Psoas muscle (tissue), 8 donors: Measurements from ENCODE around the gene B4GALT2. TPM values are rescaled to one million over a fixed set of nuclear protein-coding genes. Genes with fewer than 3 reads are reported as not detected.

Experiments used
- ATAC-seq, 4 donors: fragments of 200-7000 bp; cut with Tn5 transposase; one replicate each; pipeline ENCODE4 v1.9.1; 2020; ENCODE audit warnings: moderate library complexity in 3 of 4, mild to moderate bottlenecking in 2 of 4
- DNase-seq, 2 donors: peaks; one replicate each; pipeline ENCODE4 v3.0.0-alpha.2; 2020
- H3K27ac ChIP-seq: fragments of 200-600 bp; one replicate; pipeline ENCODE4 v1.8.0; 2022
- H3K27me3 ChIP-seq, 3 donors: fragments of 200-600 bp in 1 of 3; one replicate each; pipeline versions ENCODE4 v1.6.1 to v1.8.0; 2013 to 2022; ENCODE audit warnings: low read length in 2 of 3, mild to moderate bottlenecking in 2 of 3, moderate library complexity in 1 of 3; ENCODE audit not compliant: insufficient read depth in 3 of 3
- H3K36me3 ChIP-seq, 2 donors: fragments of 200-600 bp in 1 of 2; one replicate each; pipeline versions ENCODE4 v1.6.1 to v1.8.0; 2013 to 2022; ENCODE audit warnings: low read depth in 1 of 2, mild to moderate bottlenecking in 1 of 2, moderate library complexity in 1 of 2; ENCODE audit not compliant: insufficient read depth in 1 of 2
- H3K4me1 ChIP-seq: fragments of 200-600 bp; one replicate; pipeline ENCODE4 v1.8.0; 2022
- H3K4me3 ChIP-seq: fragments of 200-600 bp; one replicate; pipeline ENCODE4 v1.8.0; 2022; ENCODE audit warnings: mild to moderate bottlenecking
- H3K9me3 ChIP-seq: fragments of 200-600 bp; one replicate; pipeline ENCODE4 v1.8.0; 2022
- WGBS, 3 donors: extraction: QIAGEN DNeasy Blood & Tissue Kit; methylation state at CpG; one replicate each; pipeline versions ENCODE4 v1.1.6 to v1.1.7; 2013; 5-methylcytosine and 5-hydroxymethylcytosine counted together
- intact Hi-C, 2 donors: fragments of 100-400 bp; cut with DNase I; formaldehyde crosslinking; loops; one replicate each; pipeline versions ENCODE4 v1.11.0 to v1.14.2; 2022
- polyA plus RNA-seq, 3 donors: library from polyadenylated mRNA; stranded (reverse); fragments of 200-250 nt; gene quantifications; one replicate each; pipeline ENCODE4 v1.2.3, GENCODE V29; 2013
- total RNA-seq, 4 donors: library from RNA; stranded (reverse); fragmentation: NEBNext Ultra II Directional in 2 of 4; extraction: Animal tissue kit (Norgen Biotek cat#: 25700) in 2 of 4; gene quantifications; one replicate each; pipeline versions ENCODE4 v1.2.1 to v1.2.4, GENCODE V29; 2021 to 2023
- TF ChIP-seq, protein P1 (sequence below): fragments of 200-600 bp; IDR thresholded peaks from one replicate; pipeline ENCODE4 v1.8.0; 2022; ENCODE audit warnings: antibody characterized with exemption
- donor health status: healthy with polysubstance abuse.
- donor health status: DM: no; HTN: no; CAD: no; lungs with moderate emphysema.
- donor health status: Bipolar disorder and iron deficiency.
- donor health status: healthy.
- donor health status: DM: yes; HTN: yes; CAD: no.
- donor health status: DM: no; HTN: no; CAD: no.
- donor health status: DM: no; HTN: no; CAD: no.
- donor health status: DM: yes; HTN: yes; CAD: no.

Gene B4GALT2
- total and polyA plus RNA-seq, 7 donors, result 33.5 to 81.0 (median 54.9) TPM

- no peak for DNase-seq
- 82 to 89% (median 84%) methylated on average over 6 of the region's 6 CpGs for WGBS, 3 donors
- Histone ChIP-seq H3K27ac (no peak overlapping the region), H3K36me3 (peaks cover 0 to 33% of the 10 kb centered on the region in 2 donors), H3K4me1 (peaks cover 6% of the 10 kb centered on the region), H3K4me3 (no peak overlapping the region), H3K9me3 (no peaks in the 10 kb centered on the region), H3K27me3 (no peaks in the 10 kb centered on the region)
- no peak for ATAC-seq
- intact Hi-C loops, result no loop called here
- TF ChIP-seq, protein P1, sequence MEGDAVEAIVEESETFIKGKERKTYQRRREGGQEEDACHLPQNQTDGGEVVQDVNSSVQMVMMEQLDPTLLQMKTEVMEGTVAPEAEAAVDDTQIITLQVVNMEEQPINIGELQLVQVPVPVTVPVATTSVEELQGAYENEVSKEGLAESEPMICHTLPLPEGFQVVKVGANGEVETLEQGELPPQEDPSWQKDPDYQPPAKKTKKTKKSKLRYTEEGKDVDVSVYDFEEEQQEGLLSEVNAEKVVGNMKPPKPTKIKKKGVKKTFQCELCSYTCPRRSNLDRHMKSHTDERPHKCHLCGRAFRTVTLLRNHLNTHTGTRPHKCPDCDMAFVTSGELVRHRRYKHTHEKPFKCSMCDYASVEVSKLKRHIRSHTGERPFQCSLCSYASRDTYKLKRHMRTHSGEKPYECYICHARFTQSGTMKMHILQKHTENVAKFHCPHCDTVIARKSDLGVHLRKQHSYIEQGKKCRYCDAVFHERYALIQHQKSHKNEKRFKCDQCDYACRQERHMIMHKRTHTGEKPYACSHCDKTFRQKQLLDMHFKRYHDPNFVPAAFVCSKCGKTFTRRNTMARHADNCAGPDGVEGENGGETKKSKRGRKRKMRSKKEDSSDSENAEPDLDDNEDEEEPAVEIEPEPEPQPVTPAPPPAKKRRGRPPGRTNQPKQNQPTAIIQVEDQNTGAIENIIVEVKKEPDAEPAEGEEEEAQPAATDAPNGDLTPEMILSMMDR, result no peak
Observed at GRCh38 chr1:43986712-43987111, 7.7 kb downstream of the B4GALT2 start.

DNA sequence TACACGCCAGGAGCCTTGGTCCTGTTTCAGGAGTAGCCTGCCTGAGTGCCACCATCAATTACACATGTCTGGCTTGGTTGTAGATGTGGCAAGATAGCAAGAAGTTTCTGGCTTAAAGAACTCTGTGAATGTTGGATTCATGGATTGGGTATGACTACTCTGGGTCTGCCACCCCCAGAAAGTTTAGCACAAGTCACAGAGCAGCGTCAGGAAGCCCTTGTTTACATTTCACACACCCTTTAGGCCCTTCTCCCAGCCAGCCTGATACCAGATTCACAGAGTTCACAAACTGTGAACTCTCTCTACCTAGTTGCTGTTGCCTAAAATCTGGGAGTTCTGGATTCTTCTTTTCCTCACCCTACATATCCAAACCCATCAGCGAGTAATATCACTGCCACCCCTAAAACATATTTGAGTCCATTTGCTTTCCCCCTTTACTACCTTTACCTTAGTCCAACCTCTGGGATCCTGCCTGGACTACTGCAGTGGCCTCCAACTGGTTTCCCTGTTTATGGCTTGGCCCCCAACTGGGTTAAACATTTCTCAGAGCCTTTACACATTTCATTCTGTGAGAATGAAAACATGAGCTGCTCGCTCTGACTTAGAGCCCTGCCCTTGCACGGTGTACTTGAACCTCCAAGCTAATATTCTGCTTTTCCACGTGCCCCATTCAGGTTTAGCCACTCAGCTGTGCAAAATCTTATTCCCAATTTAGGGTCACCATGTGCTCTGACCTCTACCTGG lies 8.3 kb downstream of the B4GALT2 start:
- H3K9me3 ChIP-seq, result no peaks in the 10 kb centered on the region
- 81 to 86% (median 83%) methylated on average over 6 of the region's 6 CpGs for WGBS, 3 donors
- ATAC-seq (no peak), DNase-seq (no peak)
- peaks cover 6% of the 10 kb centered on the region for H3K4me1 ChIP-seq
- peaks cover 0 to 32% of the 10 kb centered on the region in 2 donors for H3K36me3 ChIP-seq
- no peaks in the 10 kb centered on the region for H3K27me3 ChIP-seq
- TF ChIP-seq, protein P1, result no peak
- intact Hi-C loops, result no loop called here
- H3K4me3 ChIP-seq, result no peak overlapping the region
- H3K27ac ChIP-seq, result no peak overlapping the region

DNA sequence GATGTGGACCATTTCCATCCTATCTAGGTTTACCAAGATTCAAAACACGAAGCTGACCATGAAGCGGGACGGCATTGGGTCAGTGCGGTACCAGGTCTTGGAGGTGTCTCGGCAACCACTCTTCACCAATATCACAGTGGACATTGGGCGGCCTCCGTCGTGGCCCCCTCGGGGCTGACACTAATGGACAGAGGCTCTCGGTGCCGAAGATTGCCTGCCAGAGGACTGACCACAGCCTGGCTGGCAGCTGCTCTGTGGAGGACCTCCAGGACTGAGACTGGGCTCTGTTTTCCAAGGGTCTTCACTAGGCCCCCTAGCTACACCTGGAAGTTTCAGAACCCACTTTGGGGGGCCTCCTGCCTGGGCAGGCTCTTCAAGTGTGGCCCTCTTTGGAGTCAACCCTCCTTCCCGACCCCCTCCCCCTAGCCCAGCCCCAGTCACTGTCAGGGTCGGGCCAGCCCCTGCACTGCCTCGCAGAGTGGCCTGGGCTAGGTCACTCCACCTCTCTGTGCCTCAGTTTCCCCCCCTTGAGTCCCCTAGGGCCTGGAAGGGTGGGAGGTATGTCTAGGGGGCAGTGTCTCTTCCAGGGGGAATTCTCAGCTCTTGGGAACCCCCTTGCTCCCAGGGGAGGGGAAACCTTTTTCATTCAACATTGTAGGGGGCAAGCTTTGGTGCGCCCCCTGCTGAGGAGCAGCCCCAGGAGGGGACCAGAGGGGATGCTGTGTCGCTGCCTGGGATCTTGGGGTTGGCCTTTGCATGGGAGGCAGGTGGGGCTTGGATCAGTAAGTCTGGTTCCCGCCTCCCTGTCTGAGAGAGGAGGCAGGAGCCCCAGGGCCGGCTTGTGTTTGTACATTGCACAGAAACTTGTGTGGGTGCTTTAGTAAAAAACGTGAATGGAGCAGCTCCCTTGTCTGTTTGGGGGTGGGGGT lies 11.5 kb downstream of the B4GALT2 start:
- WGBS, 3 donors, result 68 to 74% (median 70%) methylated on average over 19 of the region's 19 CpGs
- Histone ChIP-seq H3K4me3 (peak overlapping the region; percentile 83), H3K36me3 (peaks cover 0 to 17% of the 10 kb centered on the region in 2 donors), H3K27ac (peak overlapping the region; percentile 63), H3K27me3 (no peaks in the 10 kb centered on the region), H3K9me3 (no peaks in the 10 kb centered on the region), H3K4me1 (peaks cover 6% of the 10 kb centered on the region)
- ATAC-seq (no peak), DNase-seq (no peak)
- TF ChIP-seq, protein P1, result no peak
- intact Hi-C loops, result no loop called here

DNA sequence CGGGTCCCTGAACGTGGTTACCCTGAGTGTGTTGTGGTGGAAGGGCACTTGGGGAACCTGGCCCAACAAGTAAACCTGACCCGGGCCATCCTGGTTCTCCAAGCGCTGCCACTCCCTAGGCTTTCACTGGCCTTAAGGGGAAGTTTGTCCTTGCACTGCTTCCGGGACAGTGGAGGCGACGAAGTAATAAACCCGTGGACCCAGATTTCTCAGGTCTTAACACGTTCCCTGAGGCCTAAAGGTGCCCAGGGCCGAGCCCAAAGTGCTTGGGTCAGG lies 12.1 kb downstream of the B4GALT2 start:
- WGBS, 3 donors, result 0 to 1% (median 1%) methylated on average over 10 of the region's 10 CpGs
- H3K4me1 ChIP-seq, result peaks cover 6% of the 10 kb centered on the region
- intact Hi-C loops, result no loop called here
- no peaks in the 10 kb centered on the region for H3K9me3 ChIP-seq
- H3K27ac ChIP-seq, result peak overlapping the region; percentile 63
- TF ChIP-seq, protein P1, result no peak
- DNase-seq (no peak), ATAC-seq (no peak)
- H3K27me3 ChIP-seq, result no peaks in the 10 kb centered on the region
- peak overlapping the region; percentile 83 for H3K4me3 ChIP-seq
- peaks cover 0 to 12% of the 10 kb centered on the region in 2 donors for H3K36me3 ChIP-seq
